GM12873 (cell line): ENCODE data around the gene LRATD1.

ENCODE experiments used
- TF ChIP-seq, protein P1 (sequence below): IDR thresholded peaks from 2 replicates; pipeline ENCODE4 v1.5.1; 2012; ENCODE audit warnings: low read depth, mild to moderate bottlenecking, moderate library complexity, low read length, control low read depth; ENCODE audit not compliant: insufficient read depth; ENCODE audit errors: missing control alignments

LRATD1 gene

DNA sequence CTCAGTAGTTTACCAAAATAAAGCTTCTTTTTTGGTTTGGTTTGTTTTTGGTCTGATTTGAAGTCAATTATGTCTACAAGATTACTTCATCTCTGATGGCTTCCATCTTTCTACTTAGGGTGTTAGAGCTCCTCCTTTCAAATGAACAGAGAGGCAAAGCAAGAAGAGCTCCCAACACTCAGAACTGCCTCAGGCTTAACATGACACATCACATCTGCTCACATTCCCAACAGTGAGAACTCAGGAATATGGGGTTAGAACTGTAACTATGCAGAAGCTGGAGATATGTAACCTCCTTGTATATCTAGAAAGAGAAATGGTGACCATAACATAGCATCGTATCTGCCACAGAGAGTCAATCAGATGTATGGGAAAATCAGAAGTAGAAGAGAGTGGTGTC is 11.4 kb upstream of the LRATD1 start:
- TF ChIP-seq, protein P1, sequence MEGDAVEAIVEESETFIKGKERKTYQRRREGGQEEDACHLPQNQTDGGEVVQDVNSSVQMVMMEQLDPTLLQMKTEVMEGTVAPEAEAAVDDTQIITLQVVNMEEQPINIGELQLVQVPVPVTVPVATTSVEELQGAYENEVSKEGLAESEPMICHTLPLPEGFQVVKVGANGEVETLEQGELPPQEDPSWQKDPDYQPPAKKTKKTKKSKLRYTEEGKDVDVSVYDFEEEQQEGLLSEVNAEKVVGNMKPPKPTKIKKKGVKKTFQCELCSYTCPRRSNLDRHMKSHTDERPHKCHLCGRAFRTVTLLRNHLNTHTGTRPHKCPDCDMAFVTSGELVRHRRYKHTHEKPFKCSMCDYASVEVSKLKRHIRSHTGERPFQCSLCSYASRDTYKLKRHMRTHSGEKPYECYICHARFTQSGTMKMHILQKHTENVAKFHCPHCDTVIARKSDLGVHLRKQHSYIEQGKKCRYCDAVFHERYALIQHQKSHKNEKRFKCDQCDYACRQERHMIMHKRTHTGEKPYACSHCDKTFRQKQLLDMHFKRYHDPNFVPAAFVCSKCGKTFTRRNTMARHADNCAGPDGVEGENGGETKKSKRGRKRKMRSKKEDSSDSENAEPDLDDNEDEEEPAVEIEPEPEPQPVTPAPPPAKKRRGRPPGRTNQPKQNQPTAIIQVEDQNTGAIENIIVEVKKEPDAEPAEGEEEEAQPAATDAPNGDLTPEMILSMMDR: no peak

DNA sequence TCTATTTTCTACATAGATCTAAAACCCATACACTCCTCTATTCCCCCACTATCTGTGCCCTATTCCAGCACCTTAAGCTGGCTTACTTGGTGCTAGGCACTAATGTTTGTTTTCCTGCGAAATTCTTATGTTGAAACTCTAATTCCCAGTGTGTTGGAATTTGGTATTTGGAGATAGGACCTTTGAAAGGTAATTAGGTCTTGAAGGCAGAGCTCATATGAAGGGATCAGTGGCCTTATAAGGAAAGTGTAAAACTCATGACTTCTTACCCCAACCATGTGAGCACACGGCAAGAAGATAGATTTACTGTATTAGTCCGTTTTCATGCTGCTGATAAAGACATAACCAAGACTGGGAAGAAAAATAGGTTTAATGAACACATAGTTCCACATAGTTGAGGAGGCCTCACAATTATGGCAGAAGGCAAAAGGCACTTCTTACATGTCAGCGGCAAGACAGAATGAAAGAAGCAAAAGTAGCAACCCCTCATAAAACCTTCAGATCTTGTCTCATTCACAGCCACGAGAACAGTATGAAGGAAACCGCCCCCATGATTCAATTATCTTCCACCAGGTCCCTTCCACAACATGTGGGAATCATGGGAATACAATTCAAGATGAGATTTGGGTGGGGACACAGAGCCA is 10.5 kb upstream of the LRATD1 start:
- TF ChIP-seq, protein P1: no peak

- TF ChIP-seq, protein P1: no peak
These were observed 9.3 kb upstream of the LRATD1 start for GRCh38 chr2:14623237-14623636.

DNA sequence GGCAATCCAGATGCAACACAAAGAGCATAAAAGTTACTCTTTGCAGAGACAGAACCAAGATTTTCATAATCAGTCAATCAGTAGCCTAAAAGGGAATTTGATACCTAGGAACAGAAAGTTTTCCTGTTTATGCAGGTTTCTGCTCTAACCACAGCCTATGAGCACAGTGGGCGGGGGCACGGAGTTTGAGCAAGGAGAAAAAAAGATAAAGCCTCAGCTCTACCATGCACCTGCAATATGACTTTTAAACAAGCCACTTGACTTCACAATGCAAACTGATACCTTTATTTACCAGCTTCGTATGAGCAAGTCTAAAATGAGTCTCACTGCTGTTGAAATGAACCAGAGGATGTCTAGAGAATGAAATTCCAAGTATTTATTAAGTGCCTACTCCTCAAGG is 5.6 kb upstream of the LRATD1 start:
- TF ChIP-seq, protein P1: no peak

GRCh38 chr2:14628901-14629300 is 3.6 kb upstream of the LRATD1 start:
- TF ChIP-seq, protein P1: no peak

GRCh38 chr2:14631406-14632040 is 994 bp upstream of the LRATD1 start:
- TF ChIP-seq, protein P1: no peak

DNA sequence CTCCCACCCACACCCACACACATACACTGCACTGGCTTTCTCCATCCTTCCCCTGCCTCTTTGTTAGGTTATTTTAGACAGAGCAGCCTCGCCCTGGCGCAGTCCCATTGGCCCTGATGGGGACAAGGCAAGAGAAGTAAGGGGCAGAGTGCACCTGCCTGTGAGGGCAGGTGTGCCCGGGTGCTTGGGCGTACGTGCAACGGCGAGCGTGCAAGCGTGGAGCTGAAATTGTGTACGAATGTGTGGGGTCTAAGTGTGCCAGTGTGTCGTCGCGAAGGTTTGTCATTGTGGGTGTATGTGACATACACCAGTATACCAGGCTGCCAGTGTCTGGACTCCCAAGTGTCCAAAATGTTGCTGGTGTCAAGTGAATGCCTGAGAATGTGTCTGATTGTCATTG is 544 bp downstream of the LRATD1 start:
- TF ChIP-seq, protein P1: no peak
